Stimulated activated CD4-positive, alpha-beta T cell treated with anti-CD3 and anti-CD28 coated beads, Interleukin-4, amount 100 ng/mL, for 24 hours (primary cell): ENCODE results near the gene ZC3H11A.
"Not testable (repeated sequence)": the region's sequence is repeated elsewhere in the genome, so short reads cannot be mapped to it uniquely, and the experiment has no call there.

ENCODE experiments used
- DNase-seq: peaks from one replicate; pipeline ENCODE4 v3.0.0-alpha.2; 2020

Gene ZC3H11A

DNA sequence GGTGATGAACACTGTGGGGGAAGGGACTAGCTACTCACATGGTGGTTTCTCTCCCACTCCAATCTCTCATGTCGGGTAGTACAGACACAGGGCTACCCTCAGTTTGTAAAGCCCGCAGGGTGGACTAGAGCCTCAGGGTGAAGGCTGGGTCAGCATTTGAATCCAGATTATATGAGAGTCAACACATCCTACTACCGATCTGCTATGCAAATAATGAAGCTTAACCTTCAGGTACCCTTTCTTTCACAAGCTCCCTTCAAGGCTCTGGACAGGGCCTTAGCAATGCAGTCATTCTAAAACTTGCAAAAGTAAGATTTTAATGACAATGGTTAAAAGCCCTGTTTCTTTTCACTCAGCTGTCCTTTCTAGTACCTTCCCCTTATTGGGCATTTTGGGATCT is 5.5 kb upstream of the ZC3H11A start:
- no peak for DNase-seq

DNA sequence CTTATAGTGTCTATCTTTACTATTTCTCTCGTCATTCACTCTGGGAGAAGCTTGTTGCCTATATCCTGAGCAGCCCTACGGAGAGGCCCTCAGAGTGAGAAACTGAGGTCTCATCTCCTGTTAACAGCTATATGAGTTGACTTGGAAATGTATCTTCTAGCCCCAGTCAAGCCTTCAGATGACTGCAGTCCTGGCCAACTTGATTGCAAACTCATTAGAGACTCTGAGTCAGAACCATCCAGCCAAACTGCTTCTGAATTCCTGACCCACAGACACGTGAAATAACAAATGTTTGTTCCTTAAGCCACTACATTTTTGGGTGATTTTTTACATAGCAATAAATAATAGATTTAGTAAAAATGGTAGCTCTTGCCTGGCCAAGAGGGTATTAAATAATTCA is 3.9 kb upstream of the ZC3H11A start:
- no peak for DNase-seq

DNA sequence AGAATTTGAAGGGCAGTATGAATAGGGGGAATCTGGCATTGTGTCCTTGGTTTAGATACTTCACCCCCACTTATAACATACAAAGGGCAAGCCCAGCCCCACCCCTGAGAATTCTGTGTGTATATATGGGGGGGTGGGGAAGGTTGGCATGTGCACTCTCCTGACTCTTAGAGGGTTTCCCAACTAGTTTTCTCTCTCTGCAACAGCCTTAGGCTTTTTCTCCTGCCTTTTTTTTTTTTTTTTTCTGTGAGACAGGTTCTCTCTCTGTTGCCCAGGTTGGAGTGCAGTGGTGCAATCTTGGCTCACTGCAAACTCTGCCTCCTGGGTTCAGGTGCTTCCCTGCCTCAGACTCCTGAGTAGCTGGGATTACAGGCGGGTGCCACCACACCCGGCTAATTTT is 2.9 kb upstream of the ZC3H11A start:
- DNase-seq = no peak

DNA sequence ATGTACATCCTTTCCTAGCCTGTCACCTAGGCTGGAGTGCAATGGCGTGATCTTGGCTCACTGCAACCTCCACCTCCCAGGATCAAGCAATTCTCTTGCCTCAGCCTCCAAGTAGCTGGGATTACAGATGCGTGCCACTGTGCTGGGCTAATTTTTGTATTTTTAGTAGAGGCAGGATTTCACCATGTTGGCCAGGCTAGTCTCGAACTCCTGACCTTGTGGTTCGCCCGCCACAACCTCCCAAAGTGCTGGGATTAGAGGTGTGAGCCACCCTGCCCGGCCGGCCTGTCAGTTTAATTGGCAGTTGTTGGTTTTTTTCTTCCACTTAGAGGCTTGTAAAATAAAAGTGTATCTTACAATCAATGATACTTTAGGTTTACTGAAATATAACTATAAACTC is 1.9 kb upstream of the ZC3H11A start:
- DNase-seq = not testable (repeated sequence)

DNA sequence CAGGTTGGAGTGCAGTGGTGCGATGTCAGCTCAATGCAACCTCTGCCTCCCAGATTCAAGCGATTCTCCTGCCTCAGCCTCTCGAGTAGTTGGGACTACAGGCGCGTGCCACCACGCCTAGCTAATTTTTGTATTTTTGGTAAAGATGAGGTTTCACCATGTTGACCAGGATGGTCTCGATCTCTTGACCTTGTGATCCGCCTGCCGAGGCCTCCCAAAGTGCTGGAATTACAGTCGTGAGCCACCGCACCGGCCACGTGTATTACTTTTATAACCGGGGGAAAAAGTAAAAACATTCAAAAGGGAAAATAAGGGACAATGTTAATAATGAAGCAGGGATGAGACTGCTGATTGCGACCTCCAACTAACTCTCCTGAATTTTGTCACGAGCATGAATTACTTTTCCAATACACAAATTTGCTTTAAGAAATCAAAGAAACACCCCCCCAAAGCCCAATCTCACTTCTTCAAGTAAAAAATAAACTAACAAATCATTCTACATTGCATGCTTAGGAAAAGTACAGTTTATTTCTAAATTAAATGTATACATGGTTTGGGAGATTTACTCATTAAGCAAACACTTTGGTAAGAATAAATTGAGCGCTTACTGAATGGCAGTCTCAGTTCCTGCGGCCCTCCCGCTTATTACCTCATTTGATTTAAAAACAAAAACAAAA is 521 bp upstream of the ZC3H11A start:
- DNase-seq = no peak

DNA sequence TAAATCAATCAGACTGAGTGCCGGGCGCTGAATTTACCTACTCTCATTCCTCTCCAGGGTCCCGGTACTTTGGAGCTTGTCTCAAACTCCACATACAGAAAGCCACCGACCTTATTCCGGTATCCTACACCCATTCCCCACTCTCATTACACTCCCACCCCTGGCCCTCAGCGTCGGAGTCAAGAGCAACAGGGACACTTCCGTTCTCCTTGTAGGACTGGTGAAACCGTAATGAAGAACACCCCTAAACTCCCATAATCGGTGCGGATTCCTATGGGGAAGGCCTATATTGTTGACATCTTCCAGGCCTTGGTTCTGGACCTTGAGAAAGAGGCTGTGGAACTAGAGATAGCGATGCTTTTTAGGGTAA is 798 bp downstream of the ZC3H11A start:
- peak; percentile 37 for DNase-seq

DNA sequence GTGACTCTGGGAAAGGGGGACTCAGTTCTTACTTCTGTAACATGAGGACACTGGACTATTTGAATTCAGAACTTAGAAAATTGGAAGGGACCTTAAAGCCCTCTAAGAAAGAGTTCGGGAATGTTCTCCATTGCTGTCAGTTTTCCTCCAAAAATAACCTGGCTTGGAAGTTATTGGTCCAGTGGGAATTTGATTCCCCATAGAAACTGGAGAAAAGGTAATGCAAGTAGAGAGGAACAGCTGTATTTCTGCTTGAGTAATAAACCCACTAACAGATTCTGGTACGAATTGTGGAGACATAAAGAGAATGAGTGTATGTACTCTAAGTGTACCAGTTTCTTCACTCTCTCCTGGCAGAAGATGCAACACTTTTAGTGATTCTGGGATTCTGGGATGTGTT is 1.8 kb downstream of the ZC3H11A start:
- DNase-seq = no peak

DNA sequence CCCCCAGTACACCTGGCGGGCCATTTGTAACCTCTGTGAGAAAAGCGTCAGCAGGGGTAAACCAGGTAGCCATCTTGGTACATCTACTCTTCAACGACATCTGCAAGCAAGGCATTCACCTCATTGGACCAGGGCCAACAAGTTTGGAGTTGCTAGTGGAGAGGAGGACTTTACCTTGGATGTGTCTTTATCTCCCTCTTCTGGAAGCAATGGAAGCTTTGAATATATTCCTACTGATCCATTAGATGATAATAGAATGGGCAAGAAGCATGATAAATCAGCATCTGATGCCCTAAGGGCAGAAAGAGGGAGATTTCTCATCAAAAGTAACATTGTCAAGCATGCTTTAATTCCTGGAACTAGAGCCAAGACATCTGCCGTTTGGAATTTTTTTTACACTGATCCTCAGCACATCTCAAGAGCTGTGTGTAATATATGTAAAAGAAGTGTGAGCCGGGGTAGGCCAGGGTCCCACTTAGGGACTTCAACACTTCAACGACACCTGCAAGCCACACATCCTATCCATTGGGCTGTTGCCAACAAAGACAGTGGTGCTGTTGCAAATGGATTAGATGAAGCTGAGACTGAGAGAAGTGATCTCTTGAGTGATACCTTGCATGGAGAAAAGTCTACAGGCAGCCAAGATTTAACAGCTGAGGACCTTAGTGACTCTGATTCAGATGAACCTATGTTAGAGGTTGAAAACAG is 2.7 kb downstream of the ZC3H11A start:
- DNase-seq = no peak

DNA sequence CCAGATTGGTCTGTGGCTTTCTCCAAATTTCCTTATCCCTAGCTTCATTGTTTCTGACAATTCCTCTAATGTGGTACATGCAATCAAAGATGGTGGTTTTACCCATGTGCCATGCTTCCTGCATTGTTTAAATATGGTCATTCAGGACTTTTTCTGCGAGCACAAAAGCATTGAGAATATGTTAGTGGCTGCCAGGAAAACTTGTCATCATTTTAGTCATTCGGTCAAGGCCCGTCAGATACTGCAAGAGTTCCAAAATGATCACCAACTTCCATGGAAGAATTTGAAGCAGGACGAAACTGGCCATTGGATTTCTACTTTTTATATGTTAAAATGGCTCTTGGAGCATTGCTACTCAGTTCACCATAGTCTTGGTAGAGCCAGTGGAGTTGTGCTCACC is 3.7 kb downstream of the ZC3H11A start:
- no peak for DNase-seq

DNA sequence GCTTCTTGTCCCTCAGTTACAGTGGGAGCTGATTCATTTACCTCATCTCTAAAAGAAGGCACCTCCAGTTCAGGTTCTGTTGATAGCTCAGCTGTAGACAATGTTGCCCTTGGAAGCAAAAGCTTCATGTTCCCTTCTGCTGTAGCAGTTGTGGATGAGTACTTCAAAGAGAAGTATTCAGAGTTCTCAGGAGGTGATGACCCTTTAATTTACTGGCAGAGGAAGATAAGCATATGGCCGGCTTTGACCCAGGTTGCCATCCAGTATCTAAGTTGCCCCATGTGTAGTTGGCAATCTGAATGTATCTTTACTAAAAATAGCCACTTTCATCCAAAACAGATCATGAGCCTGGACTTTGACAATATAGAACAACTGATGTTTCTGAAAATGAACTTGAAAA is 4.5 kb downstream of the ZC3H11A start:
- DNase-seq = no peak

DNA sequence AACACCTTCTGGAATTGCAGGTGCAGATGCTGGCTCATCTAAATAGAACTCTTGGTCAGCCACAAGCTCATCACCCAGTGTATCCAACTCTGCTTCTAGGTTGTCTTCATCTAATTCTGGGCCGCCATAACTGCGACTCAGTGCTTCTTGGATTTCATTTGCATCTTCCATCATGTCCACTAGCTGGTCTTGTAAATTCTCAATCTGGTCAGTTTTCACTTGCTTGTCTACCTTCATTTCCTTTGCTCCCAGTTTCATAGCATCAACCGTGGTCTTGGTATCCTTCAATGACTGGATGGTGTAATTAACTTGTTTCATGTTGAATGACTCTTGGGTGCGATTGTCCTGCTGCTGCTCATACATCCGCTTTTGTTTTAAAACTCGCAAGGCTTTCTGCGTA is 10.3 kb downstream of the ZC3H11A start:
- no peak for DNase-seq

DNA sequence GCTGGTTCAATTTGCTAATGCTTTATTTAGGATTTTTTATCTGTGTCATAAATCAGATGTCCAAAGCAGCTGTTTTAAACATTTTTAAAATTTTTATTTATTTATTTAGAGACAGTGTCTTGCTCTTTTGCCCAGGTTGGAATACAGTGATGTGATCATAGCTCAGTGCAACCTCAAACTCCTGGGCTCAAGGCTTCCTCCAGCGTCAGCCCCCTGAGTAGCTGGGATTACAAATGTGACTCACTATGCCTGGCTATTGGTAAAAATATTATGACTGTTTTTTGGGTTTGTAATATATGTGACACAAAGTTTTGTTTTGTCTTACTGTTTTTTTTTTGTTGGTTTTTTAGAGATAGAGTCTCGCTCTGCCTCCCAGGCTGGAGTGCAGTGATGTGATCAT is 11.8 kb downstream of the ZC3H11A start:
- DNase-seq = no peak

DNA sequence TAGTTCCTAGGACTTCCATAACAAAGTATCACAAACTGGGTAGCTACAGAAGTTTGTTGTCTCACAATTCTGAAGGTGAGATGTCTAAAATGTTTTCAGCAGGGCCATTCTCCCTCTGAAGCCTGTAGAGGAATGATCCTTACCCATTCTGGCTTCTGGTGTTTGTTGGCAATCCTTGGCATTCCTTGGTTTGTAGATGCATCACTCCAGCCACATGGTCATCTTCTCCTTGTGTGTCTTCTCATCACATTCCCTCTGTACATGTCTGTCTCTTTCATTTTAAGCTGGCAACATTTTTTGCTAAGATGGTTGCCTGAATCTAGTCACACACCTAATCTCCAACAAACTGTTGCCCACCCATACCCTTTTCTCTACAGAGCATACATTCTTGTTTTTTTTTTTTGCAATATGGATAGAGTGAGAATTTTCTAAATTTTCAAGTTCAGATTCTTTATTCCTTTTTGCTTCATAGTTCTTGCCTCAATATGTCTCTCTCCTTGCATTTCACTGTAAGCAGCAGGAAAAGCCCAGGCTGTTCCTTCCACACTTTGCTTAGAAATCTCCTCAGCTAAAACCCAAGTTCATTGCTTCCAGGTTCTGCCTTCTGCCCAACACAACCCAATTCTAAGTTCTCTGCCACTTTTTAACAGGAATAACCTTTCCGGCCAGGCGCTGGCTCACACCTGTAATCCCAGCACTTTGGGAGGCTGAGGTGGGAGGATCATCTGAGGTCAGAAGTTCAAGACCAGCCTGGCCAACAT is 18.3 kb downstream of the ZC3H11A start:
- DNase-seq = no peak

DNA sequence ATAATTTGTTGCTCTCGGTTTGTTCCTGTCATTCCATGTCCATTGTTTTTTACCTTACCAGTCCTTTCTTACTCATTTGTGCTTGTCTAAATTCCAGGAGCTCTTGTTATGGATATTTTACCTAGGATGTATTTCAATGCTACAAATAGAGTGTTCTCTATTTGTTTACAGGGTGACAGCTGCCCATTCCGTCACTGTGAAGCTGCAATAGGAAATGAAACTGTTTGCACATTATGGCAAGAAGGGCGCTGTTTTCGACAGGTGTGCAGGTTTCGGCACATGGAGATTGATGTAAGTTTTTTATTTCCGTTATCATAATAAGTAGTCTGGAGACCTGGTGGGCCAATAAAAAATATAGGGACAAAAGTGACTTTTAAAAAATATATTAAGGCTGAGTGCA is 23.0 kb downstream of the ZC3H11A start:
- no peak for DNase-seq

DNA sequence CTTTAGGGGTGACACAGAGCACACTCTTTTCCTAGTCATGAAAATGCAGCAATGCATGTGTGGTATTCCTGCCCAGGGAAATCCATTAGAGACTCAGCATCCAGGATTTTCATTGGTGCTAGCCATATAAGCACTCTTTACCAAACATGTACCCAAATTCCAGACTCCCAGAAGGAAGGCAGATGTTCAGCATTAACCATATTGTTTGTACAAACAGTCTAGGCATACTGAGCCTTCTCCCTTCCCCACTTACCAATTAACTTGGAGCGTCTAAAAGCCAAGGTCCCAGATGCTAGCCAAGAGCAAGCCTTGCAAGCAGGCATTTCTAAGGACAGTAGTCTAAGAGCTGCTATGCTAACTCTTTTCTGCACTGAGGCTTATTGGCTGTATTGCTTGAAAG is 27.9 kb downstream of the ZC3H11A start:
- DNase-seq = no peak

DNA sequence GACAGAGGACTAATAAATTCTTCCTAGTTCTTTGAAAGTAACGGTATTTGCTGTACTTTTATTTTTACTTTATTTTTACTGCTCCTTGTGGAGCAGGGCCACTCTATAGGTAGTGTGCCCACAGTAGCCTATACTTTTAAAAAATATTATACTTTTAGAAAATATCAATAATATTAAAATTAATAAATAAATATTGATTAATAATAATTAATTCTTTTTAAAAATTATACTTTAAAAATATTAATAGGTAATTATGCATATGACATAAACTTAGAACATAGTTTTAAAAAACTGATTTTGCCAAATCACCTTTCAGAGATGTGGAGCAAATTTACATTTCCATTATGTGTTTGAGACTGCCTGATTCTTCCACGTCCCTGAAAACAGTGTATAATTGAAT is 30.8 kb downstream of the ZC3H11A start:
- DNase-seq = no peak

DNA sequence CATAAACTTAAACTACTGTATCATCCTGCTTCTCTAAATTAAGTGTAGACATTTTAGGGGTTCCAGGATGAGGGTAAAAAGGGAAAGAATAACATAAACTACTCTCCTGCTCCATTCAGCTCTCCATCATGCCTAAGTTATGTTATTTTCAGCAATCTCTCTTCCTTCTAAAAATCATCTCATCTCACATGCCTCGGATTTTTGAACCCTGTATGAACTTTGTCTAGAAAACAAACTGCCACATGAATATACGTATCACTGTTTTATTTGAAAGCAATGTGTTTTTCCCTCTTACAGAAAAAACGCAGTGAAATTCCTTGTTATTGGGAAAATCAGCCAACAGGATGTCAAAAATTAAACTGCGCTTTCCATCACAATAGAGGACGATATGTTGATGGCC is 32.6 kb downstream of the ZC3H11A start:
- no peak for DNase-seq

DNA sequence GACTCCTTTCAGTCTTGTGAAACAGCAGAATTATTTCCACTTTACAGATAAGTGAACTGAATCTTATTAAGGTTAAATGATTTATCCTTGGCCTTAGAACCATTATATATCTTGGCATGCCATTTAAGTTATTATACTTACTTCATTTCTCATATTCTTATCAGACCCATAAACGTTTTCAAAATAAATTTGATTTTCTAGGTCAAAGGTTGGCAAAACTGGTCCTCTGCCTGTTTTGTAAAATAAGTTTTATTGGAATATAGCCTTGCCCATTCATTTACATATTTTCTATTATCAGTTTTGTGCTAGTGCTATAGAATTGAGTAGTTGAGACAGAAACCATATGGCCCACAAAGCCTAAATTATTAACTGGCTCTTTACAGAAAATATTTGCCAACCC is 33.1 kb downstream of the ZC3H11A start:
- no peak for DNase-seq

DNA sequence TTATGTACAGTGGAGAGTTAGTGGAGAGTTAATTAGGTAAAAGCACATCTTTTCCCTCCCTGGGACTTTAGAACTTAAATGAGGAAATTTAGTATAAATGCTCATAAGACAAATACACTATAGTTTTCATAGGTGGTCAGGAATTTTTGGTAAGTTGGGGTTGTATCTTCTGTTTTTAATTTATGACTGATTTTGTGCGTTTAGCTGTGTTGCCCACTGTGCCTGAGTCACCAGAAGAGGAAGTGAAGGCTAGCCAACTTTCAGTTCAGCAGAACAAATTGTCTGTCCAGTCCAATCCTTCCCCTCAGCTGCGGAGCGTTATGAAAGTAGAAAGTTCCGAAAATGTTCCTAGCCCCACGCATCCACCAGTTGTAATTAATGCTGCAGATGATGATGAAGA is 33.8 kb downstream of the ZC3H11A start:
- not testable (repeated sequence) for DNase-seq

DNA sequence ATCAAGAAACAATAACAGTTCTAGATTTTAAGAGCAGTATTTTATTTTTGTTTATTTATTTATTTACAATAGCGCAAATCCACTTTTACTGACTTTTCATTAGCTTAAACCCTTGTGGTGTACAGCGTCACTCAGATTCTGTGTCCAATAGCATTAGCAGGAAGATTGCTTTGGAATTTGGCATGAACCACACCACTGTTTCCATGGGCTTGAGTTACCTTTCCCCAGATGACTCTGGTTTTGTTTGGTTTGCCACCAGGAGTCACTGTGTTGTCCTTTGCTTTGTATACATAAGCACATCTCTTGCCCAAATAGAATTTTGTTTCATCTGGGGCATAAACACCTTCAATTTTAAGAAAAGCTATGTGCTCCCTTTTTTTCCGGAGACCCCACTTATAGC is 40.1 kb downstream of the ZC3H11A start:
- DNase-seq = no peak

DNA sequence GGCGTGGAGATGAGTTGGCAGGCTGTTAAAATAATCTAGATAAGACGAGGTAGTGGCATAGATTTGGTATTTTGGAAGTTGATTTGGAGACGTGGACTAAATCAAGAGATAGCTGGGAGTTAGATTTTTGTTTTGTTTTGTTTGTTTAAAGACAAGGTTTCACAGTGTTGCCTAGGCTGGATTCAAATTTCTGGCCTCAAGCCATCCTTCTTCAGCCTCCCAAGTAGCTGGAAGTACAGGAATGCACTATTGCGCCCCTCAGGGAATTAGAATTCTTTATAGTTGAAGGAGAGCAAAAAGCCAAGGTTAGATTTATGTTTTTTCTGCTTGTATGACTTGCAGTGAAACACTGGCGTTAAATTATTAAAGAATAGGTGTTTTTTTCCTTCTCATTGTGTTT is 43.7 kb downstream of the ZC3H11A start:
- no peak for DNase-seq

DNA sequence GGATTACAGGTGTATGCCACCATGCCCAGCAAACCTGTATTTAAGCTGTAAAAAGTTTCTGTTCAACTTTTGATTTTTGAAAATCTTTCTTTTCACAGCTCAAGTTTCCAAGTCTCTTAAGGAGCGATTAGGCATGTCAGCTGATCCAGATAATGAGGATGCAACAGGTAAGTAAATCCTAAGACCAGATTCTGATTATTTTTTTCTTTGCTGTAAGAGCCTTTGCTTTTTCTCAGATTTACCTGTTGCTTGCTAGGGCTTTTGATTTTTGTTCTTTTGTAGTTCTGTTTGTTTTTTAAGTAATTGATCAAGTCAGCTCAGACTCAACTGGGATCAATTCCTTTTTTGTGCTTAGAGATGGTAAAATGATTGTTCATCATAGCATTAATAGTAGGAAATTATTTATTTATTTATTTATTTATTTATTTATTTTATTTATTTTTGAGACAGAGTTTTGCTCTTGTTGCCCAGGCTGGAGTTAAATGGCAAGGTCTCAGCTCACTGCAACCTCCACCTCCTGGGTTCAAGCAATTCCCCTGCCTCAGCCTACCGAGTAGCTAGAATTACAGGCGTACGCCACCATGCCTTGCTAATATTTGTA is 44.9 kb downstream of the ZC3H11A start:
- DNase-seq = no peak

DNA sequence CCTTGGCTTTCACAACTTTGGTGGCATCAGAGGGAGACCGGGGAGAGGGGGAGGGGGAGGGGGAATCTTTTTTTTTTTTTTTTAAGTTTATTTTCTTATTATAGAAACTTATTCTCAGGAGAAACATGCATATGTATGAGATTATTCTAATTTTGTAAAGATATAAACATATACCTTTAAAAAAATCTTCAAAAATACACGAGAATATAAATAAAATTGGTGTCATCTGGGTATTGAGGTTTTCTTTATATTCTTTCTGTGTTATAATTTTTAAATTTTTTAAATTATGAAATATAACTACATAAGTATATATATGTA is 47.1 kb downstream of the ZC3H11A start:
- DNase-seq = no peak

DNA sequence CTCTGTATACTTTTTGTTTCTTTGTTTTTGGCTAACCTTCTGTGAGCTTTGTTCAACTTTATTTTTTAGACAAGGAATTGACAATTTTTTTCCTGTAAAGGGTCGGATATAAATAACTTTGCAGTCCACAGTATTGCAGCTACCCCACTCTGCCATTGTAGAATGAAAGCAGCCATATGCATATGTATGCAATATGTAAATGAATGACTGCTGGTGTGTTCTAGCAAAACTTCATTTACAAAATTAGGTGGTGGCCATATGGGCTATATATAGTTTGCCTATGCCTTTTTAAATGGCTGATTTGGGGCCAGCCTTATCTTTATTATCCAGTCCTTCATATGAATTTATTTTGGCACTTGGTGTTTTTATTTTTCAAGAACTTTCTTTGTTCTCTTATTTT is 48.0 kb downstream of the ZC3H11A start:
- no peak for DNase-seq
